D721Med (cell line): ENCODE measurements around the gene DGKQ.
A peak's percentile ranks its signal among the peaks of the same experiment; 100 is the strongest.

Experiments used
- DNase-seq: peaks from one replicate; pipeline ENCODE4 v3.0.0; 2011; ENCODE audit warnings: low spot score; ENCODE audit not compliant: insufficient read length
- FAIRE-seq: peaks from 2 replicates; lab custom pipeline; 2011; peaks lifted over from hg19 to GRCh38; lab: Jason Lieb, UNC
- CTCF ChIP-seq: IDR thresholded peaks from 2 replicates; pipeline ENCODE4 v1.5.1; 2012; ENCODE audit warnings: mild to moderate bottlenecking, control low read depth; ENCODE audit not compliant: insufficient read depth; ENCODE audit errors: missing control alignments

DGKQ gene

GRCh38 chr4:1014291-1015167 is 41.2 kb upstream of the DGKQ start:
- FAIRE-seq, result no peak
- no peak for TF ChIP-seq CTCF
- DNase-seq, result no peak

- no peak for DNase-seq
- no peak for FAIRE-seq
- no peak for TF ChIP-seq CTCF
Measured at GRCh38 chr4:1013225-1014073, 40.1 kb upstream of the DGKQ start.

- DNase-seq, result peak; percentile 48
- FAIRE-seq, result no peak
Measured at GRCh38 chr4:1012034-1012739, 38.8 kb upstream of the DGKQ start.

GRCh38 chr4:1011666-1012033 is 38.3 kb upstream of the DGKQ start:
- FAIRE-seq, result no peak
- DNase-seq, result no peak
- TF ChIP-seq CTCF, result no peak

More at GRCh38 chr4:1012034-1012739, 38.8 kb upstream of the DGKQ start:
- no peak for TF ChIP-seq CTCF

- DNase-seq (peak; percentile 76), FAIRE-seq (no peak)
- TF ChIP-seq CTCF, result no peak
Measured at GRCh38 chr4:1011022-1011665, 37.8 kb upstream of the DGKQ start, which contains the start of gene FGFRL1. FGFRL1 (plus strand) TSS chr4:1011626; CDS start chr4:1012486, 860 bp downstream.

GRCh38 chr4:1010395-1011021 is 37.1 kb upstream of the DGKQ start:
- peak; percentile 17 for DNase-seq
- no peak for FAIRE-seq
- no peak for TF ChIP-seq CTCF
